ENCODE measurements around the gene FZD2. TPM values are rescaled to one million over a fixed set of nuclear protein-coding genes. Genes with fewer than 3 reads are reported as not detected.

FZD2 gene
- total RNA-seq, 1 experiment from 2014 or later = 23.7 TPM

DNA sequence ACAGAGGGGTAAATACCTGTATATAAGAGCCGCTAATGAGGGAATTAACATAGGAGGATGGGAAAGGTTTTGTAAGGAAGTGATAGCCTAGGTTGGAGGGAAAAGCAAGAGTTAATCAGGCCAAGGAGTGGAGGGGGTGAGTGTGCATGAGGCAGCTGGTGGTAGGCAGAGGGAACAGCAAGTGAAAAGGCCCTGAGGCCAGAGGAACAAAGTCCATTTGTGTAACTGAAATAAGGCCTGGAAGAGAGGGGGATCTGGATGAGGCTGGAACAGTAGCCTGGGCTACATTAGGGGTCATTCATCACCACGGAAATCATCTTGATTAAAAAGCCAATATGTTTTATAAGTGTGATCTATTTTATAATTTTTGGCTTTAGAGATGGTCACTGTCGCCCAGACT, 45.7 kb downstream of the FZD2 start:
- POLR2A ChIA-PET (ENCODE audit: low non-redundant PET) = no interaction called here
- no peak overlapping the region for H3K4me3 ChIP-seq (ENCODE audit: low read depth, low read length, poor library complexity, severe bottlenecking)
- intact Hi-C loops (cut with micrococcal nuclease; ENCODE audit: unreplicated experiment) = no loop called here
- no peaks in the 10 kb centered on the region for H3K27me3 ChIP-seq (replicated peaks; ENCODE audit: insufficient read depth, low read depth, low read length, poor library complexity)
- CTCF ChIA-PET = no interaction called here
- H3K4me1 ChIP-seq (ENCODE audit: insufficient read depth, low read length, poor library complexity, severe bottlenecking) = no peaks in the 10 kb centered on the region
- no peak overlapping the region for H3K27ac ChIP-seq (ENCODE audit: low read depth, low read length, poor library complexity, severe bottlenecking)
- BruUV-seq (replicated peaks) = no TSS peak
- no peaks in the 10 kb centered on the region for H3K9me3 ChIP-seq (ENCODE audit: low read depth, low read length, poor library complexity, severe bottlenecking)
- TF ChIP-seq EZH2 (IDR thresholded peaks at IDR 0.05; ENCODE audit: borderline replicate concordance, low read depth, low read length, poor library complexity, severe bottlenecking) = no peak
- TF ChIP-seq, protein P1, sequence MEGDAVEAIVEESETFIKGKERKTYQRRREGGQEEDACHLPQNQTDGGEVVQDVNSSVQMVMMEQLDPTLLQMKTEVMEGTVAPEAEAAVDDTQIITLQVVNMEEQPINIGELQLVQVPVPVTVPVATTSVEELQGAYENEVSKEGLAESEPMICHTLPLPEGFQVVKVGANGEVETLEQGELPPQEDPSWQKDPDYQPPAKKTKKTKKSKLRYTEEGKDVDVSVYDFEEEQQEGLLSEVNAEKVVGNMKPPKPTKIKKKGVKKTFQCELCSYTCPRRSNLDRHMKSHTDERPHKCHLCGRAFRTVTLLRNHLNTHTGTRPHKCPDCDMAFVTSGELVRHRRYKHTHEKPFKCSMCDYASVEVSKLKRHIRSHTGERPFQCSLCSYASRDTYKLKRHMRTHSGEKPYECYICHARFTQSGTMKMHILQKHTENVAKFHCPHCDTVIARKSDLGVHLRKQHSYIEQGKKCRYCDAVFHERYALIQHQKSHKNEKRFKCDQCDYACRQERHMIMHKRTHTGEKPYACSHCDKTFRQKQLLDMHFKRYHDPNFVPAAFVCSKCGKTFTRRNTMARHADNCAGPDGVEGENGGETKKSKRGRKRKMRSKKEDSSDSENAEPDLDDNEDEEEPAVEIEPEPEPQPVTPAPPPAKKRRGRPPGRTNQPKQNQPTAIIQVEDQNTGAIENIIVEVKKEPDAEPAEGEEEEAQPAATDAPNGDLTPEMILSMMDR (conservative IDR thresholded peaks at IDR 0.05; ENCODE audit: low read depth, low read length) = no peak
- no peak for DNase-seq (ENCODE audit: low spot score)
- H3K36me3 ChIP-seq (ENCODE audit: insufficient read depth, low read length, poor library complexity, severe bottlenecking) = no peaks in the 10 kb centered on the region

DNA sequence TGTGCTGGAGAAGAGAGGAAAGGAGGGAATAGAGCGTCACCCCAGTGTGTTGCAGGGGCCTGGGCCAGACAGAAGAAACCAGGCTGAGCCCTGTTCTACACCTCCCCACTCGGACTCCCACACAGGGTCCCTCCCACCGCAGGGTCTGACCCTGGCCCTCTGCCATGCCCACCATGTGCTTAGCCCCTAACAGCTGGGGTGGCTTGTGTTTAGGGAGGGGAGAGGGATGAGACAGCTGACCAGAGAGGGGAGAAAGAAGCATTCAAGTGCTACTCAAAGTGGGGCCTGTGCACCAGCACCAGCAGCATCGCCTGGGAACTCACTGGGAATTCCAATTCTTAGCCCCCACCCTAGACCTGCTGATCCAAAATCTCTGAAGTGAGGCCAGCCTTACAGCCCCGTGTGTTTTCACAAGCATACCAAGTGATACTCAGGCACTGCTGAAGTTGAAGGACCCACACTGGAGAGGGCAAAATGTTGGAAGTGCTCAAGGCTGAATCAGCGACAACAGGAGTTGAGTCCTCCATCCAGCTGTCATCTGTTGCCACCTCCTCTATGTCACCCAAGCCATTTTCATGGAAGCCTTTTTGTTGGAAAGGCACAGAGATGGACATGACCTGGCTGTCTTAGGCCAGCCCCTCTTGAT, 47.0 kb downstream of the FZD2 start:
- no peak for DNase-seq (ENCODE audit: low spot score)
- ChIA-PET POLR2A (ENCODE audit: low non-redundant PET) (no interaction called here), CTCF (no interaction called here)

DNA sequence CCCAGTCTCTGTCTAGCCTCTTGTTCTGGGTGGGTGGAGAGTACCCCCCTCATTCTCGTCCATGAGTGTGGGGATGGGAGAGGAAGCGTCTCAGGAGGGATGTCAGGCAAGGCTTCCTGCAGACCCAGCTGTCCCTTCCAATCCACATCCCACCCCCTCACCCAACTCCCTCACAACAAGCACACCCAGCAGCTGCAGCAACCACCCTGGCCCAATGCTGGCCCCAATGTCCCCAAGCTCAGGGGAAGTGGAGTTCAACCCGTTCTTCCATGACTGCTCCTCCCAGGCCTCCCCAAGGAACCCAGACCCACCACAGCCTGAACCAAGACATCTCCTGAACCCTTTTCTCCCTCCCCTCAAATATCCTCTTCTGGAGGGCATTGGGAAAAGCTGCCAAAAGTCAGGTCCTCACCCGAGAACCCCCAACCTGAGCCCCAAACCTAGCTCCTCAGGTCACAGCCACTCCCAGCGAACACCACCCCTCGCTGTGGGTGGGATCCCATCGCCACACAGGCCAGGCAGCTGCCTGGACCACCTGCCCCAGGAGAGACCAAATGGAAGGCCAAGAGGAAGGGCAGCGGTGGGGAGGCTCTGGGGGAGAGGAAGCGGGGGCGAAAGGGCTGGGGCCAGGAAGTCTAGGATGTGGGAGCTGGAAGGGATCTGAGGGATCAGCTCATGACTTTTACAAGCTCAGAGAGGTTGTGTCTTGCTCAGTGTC, 47.6 kb downstream of the FZD2 start:
- Histone ChIP-seq H3K4me1 (ENCODE audit: insufficient read depth, low read length, poor library complexity, severe bottlenecking) (no peaks in the 10 kb centered on the region), H3K4me3 (ENCODE audit: low read depth, low read length, poor library complexity, severe bottlenecking) (no peak overlapping the region), H3K9me3 (ENCODE audit: low read depth, low read length, poor library complexity, severe bottlenecking) (no peaks in the 10 kb centered on the region), H3K27me3 (replicated peaks; ENCODE audit: insufficient read depth, low read depth, low read length, poor library complexity) (no peaks in the 10 kb centered on the region), H3K36me3 (ENCODE audit: insufficient read depth, low read length, poor library complexity, severe bottlenecking) (no peaks in the 10 kb centered on the region), H3K27ac (ENCODE audit: low read depth, low read length, poor library complexity, severe bottlenecking) (no peak overlapping the region)
- DNase-seq (ENCODE audit: low spot score) = no peak
- BruUV-seq (replicated peaks) = no TSS peak
- POLR2A ChIA-PET (ENCODE audit: low non-redundant PET) = no interaction called here
- TF ChIP-seq EZH2 (IDR thresholded peaks at IDR 0.05; ENCODE audit: borderline replicate concordance, low read depth, low read length, poor library complexity, severe bottlenecking) = no peak
- TF ChIP-seq, protein P1 (conservative IDR thresholded peaks at IDR 0.05; ENCODE audit: low read depth, low read length) = no peak
- CTCF ChIA-PET = no interaction called here
- intact Hi-C loops (cut with micrococcal nuclease; ENCODE audit: unreplicated experiment) = no loop called here

More for the DNA sequence above, 47.0 kb downstream of the FZD2 start:
- Histone ChIP-seq H3K36me3 (ENCODE audit: insufficient read depth, low read length, poor library complexity, severe bottlenecking) (no peaks in the 10 kb centered on the region), H3K27me3 (replicated peaks; ENCODE audit: insufficient read depth, low read depth, low read length, poor library complexity) (no peaks in the 10 kb centered on the region), H3K4me3 (ENCODE audit: low read depth, low read length, poor library complexity, severe bottlenecking) (no peak overlapping the region), H3K4me1 (ENCODE audit: insufficient read depth, low read length, poor library complexity, severe bottlenecking) (no peaks in the 10 kb centered on the region), H3K27ac (ENCODE audit: low read depth, low read length, poor library complexity, severe bottlenecking) (no peak overlapping the region), H3K9me3 (ENCODE audit: low read depth, low read length, poor library complexity, severe bottlenecking) (no peaks in the 10 kb centered on the region)
- BruUV-seq (replicated peaks) = no TSS peak
- no peak for TF ChIP-seq EZH2 (IDR thresholded peaks at IDR 0.05; ENCODE audit: borderline replicate concordance, low read depth, low read length, poor library complexity, severe bottlenecking)
- TF ChIP-seq, protein P1 (conservative IDR thresholded peaks at IDR 0.05; ENCODE audit: low read depth, low read length) = no peak
- intact Hi-C loops (cut with micrococcal nuclease; ENCODE audit: unreplicated experiment) = no loop called here
